ENCODE measurements around the gene SSH2.
A peak's percentile ranks its signal among the peaks of the same experiment; 100 is the strongest.

The SSH2 gene

DNA sequence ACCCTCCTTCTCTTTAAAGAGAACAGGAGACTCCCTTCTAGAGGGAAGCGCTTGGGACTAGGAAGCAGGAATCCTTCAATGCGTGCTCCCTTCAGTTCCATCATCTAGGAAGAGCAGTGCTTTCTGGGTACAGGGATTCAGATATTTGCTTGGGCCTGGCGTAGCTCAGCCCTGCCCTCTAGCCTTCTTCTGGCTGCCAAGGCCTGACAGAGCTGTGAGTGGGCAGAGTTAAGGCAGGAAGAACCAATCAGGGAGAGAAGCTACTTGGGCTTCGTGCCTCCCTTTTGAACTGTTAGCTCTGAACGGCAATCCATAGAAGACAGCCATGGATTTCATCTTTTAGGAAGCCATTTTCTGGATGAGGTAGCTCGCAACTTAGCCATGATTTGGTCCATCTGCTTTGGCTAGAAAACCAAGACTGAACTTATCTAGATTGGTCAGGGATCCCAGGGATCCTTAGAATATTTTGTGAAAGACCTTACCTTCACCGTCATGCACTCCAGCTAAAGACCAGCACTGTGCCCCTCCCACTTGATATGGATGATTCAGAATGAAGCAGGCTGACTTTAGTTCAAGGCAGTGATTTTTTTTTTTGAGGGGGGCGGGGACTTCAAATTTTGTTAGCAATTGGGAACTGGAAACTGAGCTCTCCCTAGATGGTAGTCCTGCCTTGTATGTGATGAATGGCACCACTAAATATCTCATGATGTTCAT is 304.8 kb downstream of the SSH2 start:
- no peaks in the 10 kb centered on the region for H3K27me3 ChIP-seq
- intact Hi-C loops (cut with DNase I; ENCODE audit: low total_unique reads), result no loop called here
- H3K4me3 ChIP-seq, result no peak overlapping the region
- TF ChIP-seq, protein P1, sequence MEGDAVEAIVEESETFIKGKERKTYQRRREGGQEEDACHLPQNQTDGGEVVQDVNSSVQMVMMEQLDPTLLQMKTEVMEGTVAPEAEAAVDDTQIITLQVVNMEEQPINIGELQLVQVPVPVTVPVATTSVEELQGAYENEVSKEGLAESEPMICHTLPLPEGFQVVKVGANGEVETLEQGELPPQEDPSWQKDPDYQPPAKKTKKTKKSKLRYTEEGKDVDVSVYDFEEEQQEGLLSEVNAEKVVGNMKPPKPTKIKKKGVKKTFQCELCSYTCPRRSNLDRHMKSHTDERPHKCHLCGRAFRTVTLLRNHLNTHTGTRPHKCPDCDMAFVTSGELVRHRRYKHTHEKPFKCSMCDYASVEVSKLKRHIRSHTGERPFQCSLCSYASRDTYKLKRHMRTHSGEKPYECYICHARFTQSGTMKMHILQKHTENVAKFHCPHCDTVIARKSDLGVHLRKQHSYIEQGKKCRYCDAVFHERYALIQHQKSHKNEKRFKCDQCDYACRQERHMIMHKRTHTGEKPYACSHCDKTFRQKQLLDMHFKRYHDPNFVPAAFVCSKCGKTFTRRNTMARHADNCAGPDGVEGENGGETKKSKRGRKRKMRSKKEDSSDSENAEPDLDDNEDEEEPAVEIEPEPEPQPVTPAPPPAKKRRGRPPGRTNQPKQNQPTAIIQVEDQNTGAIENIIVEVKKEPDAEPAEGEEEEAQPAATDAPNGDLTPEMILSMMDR (IDR thresholded peaks at IDR 0.05), result no peak
- DNase-seq, result no peak
- H3K36me3 ChIP-seq, result no peaks in the 10 kb centered on the region
- H3K27ac ChIP-seq, result peak overlapping the region in 1 of 2 donors; percentile 5
- no peaks in the 10 kb centered on the region for H3K9me3 ChIP-seq
- peaks cover 0 to 34% (median 17%) of the 10 kb centered on the region in 4 donors for H3K4me1 ChIP-seq

DNA sequence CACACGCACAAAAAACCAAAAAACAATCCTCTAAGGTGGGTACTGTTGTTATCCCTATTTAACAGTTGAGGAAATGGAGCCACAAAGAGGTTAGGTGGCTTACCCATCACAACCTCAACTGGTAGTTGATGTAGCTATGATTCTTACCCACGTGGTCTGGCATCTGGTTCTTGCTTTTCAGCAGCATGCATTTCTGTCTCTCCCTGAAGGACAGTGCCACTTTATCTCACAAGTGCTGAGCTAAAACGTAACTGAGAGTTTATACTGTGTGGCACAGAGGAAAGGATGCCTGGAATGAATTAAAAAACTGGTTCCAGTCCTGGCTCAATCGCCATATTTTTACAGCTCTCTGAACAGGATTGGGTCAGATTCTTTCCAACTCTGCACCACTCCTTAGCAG is 305.4 kb downstream of the SSH2 start:
- TF ChIP-seq, protein P1 (IDR thresholded peaks at IDR 0.05), result no peak
- DNase-seq, result no peak
- intact Hi-C loops (cut with DNase I; ENCODE audit: low total_unique reads), result no loop called here

DNA sequence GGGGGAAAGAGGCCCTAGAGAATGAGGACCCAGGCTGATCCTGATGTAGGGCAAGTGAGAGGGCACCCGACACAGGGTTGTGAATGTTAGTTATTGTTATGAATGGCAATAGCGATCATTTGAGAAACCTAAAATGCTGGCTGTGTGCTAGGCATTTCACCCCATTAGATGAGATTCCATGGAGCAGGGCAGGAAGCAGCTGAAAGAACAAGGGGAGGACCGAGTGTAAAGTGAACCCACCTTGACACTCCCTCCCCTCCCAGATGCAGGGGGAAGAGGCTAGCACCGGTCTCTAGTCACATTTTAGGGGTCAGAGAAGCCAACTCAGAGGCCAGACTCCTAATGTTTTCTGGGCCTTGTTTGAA is 306.8 kb downstream of the SSH2 start:
- DNase-seq, result peak in 1 of 2 donors; percentile 34
- intact Hi-C loops (cut with DNase I; ENCODE audit: low total_unique reads), result no loop called here
- peak overlapping the region; percentile 67 to 86 for H3K4me3 ChIP-seq
- no peaks in the 10 kb centered on the region for H3K9me3 ChIP-seq
- TF ChIP-seq, protein P1 (IDR thresholded peaks at IDR 0.05), result no peak
- H3K27ac ChIP-seq, result peak overlapping the region; percentile 82
- peaks cover 0 to 53% (median 31%) of the 10 kb centered on the region in 4 donors for H3K4me1 ChIP-seq
- no peaks in the 10 kb centered on the region for H3K36me3 ChIP-seq
- peaks cover 0 to 2% of the 10 kb centered on the region in 2 donors for H3K27me3 ChIP-seq

More for the DNA sequence above, 305.4 kb downstream of the SSH2 start:
- Histone ChIP-seq H3K27ac (peak overlapping the region in 1 of 2 donors; percentile 5), H3K9me3 (no peaks in the 10 kb centered on the region), H3K4me1 (peaks cover 0 to 40% (median 19%) of the 10 kb centered on the region in 4 donors), H3K27me3 (no peaks in the 10 kb centered on the region), H3K36me3 (no peaks in the 10 kb centered on the region), H3K4me3 (no peak overlapping the region)

DNA sequence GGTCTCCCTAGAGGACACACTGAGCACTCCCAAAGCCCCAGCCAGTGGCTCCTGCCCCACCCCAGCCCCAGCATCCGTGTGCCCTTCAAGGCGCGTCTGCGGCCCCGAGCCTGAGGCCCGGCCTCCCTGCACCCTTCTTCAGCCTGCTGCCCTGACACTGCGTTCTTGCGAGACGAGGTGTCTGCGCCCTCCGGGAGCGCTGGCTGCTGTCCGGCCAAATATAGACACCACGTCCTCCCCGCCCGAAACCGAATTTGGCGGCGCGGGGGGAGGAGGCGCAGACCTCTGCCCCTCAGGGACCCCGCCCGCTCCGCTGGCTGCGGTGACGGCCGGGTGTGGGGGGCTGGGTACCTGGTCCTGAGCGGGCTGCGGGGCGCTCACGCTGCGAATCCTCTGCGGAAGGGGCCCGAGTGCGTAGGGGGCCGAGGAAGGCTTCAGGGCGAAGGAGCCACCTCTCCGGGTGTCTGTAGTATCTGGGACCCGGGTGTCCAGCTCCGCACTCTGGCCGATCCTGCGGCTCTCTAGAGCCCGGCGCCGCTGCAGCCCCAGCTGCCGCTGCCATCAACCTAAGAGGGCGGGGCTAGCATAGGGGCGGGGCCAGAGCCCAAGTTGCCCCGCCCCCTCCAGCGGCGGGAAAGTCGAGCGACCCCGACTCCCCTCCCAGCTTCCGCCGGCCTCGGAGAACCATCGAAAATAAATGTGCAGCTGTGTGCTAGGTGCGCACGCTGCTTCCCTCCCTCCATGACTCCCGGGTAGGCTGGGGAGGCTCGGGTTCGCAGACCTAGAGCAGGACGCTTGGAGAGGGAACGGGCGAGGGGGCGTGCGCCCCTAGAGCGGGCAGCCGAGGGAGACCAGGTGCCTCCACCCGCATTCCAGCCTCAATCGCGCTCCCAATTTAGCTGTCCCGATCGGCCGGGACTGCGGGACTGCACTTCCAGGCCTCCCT is 307.4 kb downstream of the SSH2 start, which contains the start of gene CORO6:
TSS of gene CORO6 (minus strand) at position 576 of the 946 bp plus-strand sequence. CDS start 1,491 bp downstream, outside the sequence.
- peak in 1 of 2 donors; percentile 84 for DNase-seq
- intact Hi-C loops (cut with DNase I; ENCODE audit: low total_unique reads), result no loop called here
- H3K4me1 ChIP-seq, result peaks cover 0 to 60% (median 37%) of the 10 kb centered on the region in 4 donors
- TF ChIP-seq, protein P1 (IDR thresholded peaks at IDR 0.05), result no peak
- peak within 1 kb of the TSS; percentile 82 for H3K27ac ChIP-seq
- peaks cover 0 to 6% of the 10 kb centered on the region in 2 donors for H3K27me3 ChIP-seq
- no peaks in the 10 kb centered on the region for H3K9me3 ChIP-seq
- H3K36me3 ChIP-seq, result no peaks in the 10 kb centered on the region
- peak within 1 kb of the TSS; percentile 67 to 86 for H3K4me3 ChIP-seq

DNA sequence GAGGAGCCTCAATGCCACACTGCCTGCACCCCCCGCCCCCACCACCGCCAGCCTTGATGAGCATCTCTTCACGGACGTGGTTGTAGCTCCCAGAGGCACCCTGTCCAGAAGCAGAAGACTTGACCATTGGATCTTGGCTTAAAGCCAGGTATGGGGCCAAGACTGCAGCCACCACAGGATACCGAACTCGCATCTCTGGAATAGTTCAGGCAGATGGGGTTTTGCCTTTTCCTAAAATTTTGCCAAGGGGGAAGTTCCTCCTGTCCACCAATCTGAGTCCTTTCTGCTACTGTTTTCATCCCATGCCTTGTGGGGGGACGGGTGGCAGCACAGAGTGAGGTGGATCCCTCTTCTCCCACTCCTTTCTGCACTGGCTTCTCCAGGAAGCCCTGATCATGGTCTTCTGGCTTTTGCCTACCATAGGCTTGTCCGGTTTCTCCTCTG is 308.3 kb downstream of the SSH2 start:
- H3K4me1 ChIP-seq, result peaks cover 0 to 68% (median 46%) of the 10 kb centered on the region in 4 donors
- no peaks in the 10 kb centered on the region for H3K36me3 ChIP-seq
- DNase-seq, result peak in 1 of 2 donors; percentile 74
- H3K27ac ChIP-seq, result peak overlapping the region; percentile 82
- H3K27me3 ChIP-seq, result peaks cover 0 to 6% of the 10 kb centered on the region in 2 donors
- intact Hi-C loops (cut with DNase I; ENCODE audit: low total_unique reads), result no loop called here
- H3K4me3 ChIP-seq, result peak overlapping the region; percentile 67 to 86
- no peaks in the 10 kb centered on the region for H3K9me3 ChIP-seq
- TF ChIP-seq, protein P1 (IDR thresholded peaks at IDR 0.05), result no peak

Measured in tibial artery (tissue), 4 donors.